HG03139 (cell line): ENCODE results near the gene SPEF2.
"Not testable (repeated sequence)": the region's sequence is repeated elsewhere in the genome, so short reads cannot be mapped to it uniquely, and the experiment has no call there.

ENCODE experiments used
- ATAC-seq: cut with Tn5 transposase; IDR thresholded peaks from one replicate; pipeline ENCODE4 v1.9.1; 2021; ENCODE audit not compliant: unreplicated experiment

SPEF2 gene

GRCh38 chr5:35853631-35854030 is 236.0 kb downstream of the SPEF2 start:
- ATAC-seq, result no peak

GRCh38 chr5:35854248-35854647 is 236.6 kb downstream of the SPEF2 start:
- ATAC-seq, result no peak

GRCh38 chr5:35855187-35855586 is 237.5 kb downstream of the SPEF2 start:
- ATAC-seq, result no peak

GRCh38 chr5:35856186-35856764 is 238.6 kb downstream of the SPEF2 start:
- not testable (repeated sequence) for ATAC-seq

GRCh38 chr5:35856765-35857351 is 239.2 kb downstream of the SPEF2 start, which contains the start of gene IL7R:
TSS of gene IL7R (plus strand) at chr5:35856891. CDS start at chr5:35856978, 87 bp downstream.
- ATAC-seq, result no peak

- ATAC-seq, result no peak
Observed at GRCh38 chr5:35857606-35858205, 240.0 kb downstream of the SPEF2 start.

GRCh38 chr5:35859101-35859661 is 241.5 kb downstream of the SPEF2 start:
- ATAC-seq, result no peak

- no peak for ATAC-seq
Observed at GRCh38 chr5:35860686-35861085, 243.0 kb downstream of the SPEF2 start.

- no peak for ATAC-seq
Observed at GRCh38 chr5:35861718-35862117, 244.1 kb downstream of the SPEF2 start.

GRCh38 chr5:35862126-35862525 is 244.5 kb downstream of the SPEF2 start:
- no peak for ATAC-seq

GRCh38 chr5:35863159-35863558 is 245.5 kb downstream of the SPEF2 start:
- ATAC-seq, result no peak
